HL-60 (cell line): ENCODE results near the gene WWOX.

Experiments used
- GABPA ChIP-seq: IDR thresholded peaks from 2 replicates; pipeline ENCODE4 v1.6.1; 2012; ENCODE audit warnings: low read depth
- POLR2AphosphoS5 ChIP-seq: IDR thresholded peaks from 2 replicates; pipeline ENCODE4 v1.6.1; 2012; ENCODE audit warnings: low read depth
- REST ChIP-seq: IDR thresholded peaks from 2 replicates; pipeline ENCODE4 v1.6.1; 2012; ENCODE audit warnings: low read depth; ENCODE audit not compliant: insufficient replicate concordance
- SPI1 ChIP-seq: IDR thresholded peaks from 2 replicates; pipeline ENCODE4 v1.6.1; 2012; ENCODE audit warnings: low read depth, mild to moderate bottlenecking, borderline replicate concordance
- TF ChIP-seq, protein P1 (sequence below): IDR thresholded peaks from one replicate; pipeline ENCODE4 v1.5.1; 2011; ENCODE audit warnings: low read length, control low read depth, inconsistent platforms; ENCODE audit not compliant: insufficient read depth

GRCh38 chr16:78648517-78648916 is 549.1 kb downstream of the WWOX start:
- TF ChIP-seq, protein P1, sequence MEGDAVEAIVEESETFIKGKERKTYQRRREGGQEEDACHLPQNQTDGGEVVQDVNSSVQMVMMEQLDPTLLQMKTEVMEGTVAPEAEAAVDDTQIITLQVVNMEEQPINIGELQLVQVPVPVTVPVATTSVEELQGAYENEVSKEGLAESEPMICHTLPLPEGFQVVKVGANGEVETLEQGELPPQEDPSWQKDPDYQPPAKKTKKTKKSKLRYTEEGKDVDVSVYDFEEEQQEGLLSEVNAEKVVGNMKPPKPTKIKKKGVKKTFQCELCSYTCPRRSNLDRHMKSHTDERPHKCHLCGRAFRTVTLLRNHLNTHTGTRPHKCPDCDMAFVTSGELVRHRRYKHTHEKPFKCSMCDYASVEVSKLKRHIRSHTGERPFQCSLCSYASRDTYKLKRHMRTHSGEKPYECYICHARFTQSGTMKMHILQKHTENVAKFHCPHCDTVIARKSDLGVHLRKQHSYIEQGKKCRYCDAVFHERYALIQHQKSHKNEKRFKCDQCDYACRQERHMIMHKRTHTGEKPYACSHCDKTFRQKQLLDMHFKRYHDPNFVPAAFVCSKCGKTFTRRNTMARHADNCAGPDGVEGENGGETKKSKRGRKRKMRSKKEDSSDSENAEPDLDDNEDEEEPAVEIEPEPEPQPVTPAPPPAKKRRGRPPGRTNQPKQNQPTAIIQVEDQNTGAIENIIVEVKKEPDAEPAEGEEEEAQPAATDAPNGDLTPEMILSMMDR = no peak
- TF ChIP-seq REST (no peak), GABPA (no peak), POLR2AphosphoS5 (no peak), SPI1 (no peak)
